B cell (primary cell): ENCODE data around the gene CPPED1.

Experiments used
- EZH2 ChIP-seq: IDR thresholded peaks from 2 replicates; pipeline ENCODE4 v1.6.1; 2012; ENCODE audit warnings: borderline replicate concordance, low read depth, mild to moderate bottlenecking, moderate library complexity, low read length; ENCODE audit not compliant: insufficient read depth, poor library complexity, severe bottlenecking
- TF ChIP-seq, protein P1 (sequence below): fragments of 200-600 bp; IDR thresholded peaks from one replicate; pipeline ENCODE4 v1.8.0; 2022; ENCODE audit warnings: antibody characterized with exemption, mild to moderate bottlenecking

GRCh38 chr16:12655537-12655936, 148.2 kb downstream of the CPPED1 start:
- TF ChIP-seq, protein P1, sequence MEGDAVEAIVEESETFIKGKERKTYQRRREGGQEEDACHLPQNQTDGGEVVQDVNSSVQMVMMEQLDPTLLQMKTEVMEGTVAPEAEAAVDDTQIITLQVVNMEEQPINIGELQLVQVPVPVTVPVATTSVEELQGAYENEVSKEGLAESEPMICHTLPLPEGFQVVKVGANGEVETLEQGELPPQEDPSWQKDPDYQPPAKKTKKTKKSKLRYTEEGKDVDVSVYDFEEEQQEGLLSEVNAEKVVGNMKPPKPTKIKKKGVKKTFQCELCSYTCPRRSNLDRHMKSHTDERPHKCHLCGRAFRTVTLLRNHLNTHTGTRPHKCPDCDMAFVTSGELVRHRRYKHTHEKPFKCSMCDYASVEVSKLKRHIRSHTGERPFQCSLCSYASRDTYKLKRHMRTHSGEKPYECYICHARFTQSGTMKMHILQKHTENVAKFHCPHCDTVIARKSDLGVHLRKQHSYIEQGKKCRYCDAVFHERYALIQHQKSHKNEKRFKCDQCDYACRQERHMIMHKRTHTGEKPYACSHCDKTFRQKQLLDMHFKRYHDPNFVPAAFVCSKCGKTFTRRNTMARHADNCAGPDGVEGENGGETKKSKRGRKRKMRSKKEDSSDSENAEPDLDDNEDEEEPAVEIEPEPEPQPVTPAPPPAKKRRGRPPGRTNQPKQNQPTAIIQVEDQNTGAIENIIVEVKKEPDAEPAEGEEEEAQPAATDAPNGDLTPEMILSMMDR = no peak
- no peak for TF ChIP-seq EZH2
